Activated CD8-positive, alpha-beta memory T cell treated with anti-CD3 and anti-CD28 coated beads, Interleukin-2, amount 50 U/mL, for 24 hours (primary cell): Measurements from ENCODE around the gene CLASP1.

Experiments
- DNase-seq: peaks from one replicate; pipeline ENCODE4 v3.0.0-alpha.2; 2020; ENCODE audit errors: extremely low read depth

Gene CLASP1

DNA sequence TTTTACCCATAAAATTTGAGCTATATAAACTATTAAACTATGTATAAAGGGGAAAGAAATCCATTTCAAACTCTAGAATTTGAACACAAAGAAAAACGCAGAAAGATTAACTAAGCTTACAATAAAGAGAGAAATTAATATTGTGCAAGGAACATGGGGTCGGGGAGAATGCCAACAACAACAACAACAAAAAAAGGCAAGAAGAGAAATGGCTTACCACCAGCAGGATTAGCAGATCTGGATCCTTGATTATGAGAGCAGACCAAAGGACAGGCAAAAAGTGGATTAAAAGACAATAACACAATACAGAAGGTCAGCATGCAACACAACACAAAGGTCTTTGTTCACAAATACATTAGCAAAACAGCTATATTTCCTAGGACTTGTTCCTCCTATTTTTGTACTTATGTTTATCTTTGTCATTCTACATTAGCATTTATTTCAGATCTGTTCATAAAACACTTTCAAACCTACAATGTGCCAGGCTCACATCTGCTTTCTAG lies 222.0 kb downstream of the CLASP1 start:
- DNase-seq: no peak

DNA sequence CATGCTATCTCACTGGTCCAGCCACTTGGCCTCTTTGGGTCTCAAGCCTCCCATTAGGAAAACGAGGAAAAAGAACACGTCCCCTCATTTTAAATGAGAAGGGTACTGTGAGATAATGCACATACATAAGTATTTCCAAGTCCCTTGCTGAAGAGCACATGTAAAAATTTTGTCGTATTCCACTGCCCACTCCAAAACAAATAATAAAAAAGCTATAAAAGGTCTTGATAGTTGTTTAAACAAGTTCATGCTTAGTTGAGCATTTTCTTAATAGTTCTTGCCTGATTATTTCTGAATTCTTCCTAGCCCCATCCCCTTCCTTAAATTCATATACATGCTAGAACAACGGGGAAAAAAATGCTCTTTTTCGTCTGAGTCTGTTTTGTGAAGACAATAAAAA lies 228.8 kb downstream of the CLASP1 start:
- no peak for DNase-seq

- DNase-seq: no peak
Observed at GRCh38 chr2:121419081-121419699, 230.1 kb downstream of the CLASP1 start.

DNA sequence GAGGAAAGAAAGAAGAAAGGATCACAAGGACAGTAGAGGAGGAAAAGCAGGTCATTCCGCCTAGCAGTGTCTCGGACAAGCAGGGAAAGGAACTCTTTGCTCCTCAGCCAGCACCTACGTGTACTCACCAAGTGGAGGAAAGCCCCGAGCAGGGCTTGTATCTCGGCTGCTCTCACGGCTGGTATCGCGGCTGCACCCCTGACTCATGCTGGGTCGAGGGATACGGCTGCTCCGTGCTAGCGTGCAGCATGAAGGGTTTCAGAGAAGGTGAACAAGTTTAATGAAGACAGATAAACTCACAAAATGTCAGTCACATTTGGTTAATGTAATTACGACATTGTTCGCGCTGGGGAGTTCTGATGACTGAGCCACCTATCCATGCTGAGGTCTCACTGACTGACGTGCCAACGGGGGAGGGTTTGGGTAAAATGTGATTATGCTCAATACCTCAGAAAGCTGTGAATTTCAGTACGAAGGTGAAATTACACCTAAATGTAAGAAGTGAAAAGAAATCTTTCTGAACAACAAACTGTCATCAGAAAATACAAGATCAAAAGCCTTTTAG lies 230.7 kb downstream of the CLASP1 start:
- no peak for DNase-seq

DNA sequence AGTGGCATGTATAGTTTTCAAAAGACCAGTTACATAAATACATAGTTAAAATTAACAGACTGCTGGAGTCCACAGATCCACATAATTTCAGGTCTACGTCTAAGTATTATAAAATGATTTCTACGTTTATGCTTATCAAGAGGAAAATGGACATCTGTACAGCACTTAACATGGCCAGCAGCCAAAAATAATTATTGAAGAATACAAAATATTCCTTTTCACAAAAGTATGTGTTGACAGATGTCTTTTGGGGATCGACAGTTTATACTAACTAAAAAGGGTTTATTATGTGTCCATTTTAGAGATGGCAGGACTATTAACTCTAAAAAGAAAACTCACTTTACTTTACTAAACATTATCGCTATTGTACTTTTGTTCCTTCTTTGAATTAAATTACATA lies 231.4 kb downstream of the CLASP1 start:
- DNase-seq: no peak

DNA sequence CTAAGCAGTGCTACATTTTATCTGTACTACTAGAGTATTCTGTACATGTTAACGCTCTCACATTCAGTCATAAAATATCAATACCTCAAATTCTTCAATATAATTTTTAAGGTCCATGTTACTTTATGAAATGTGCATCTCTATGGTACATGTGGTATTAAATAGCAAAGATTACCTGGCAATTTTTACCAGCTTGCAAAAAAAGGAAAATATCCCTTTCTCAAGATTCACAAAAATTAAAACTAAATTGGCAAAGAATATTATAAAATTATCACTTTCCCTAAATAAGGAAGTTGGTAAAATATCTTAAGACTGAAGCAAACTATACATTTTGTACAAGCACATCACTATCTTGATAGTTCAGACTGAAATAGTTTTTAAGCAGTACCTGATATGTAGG lies 233.5 kb downstream of the CLASP1 start:
- DNase-seq: no peak

DNA sequence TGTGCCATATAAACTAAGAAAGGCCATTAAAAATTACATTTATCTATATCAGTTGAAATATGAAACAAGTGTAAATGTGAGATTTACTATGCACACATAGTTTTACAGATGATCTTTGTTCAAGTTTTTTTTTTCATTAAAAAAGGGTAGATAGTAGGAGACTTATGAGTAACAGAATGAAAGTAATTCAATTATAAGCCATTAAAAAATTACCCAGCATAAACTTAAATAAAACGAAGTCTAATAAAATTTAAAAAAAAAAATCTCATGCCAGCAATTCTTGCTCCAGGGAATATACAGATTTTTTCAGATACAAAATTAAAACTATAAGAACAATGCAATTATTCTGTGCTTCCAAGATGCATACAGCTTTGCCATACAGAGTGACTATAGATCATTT lies 236.9 kb downstream of the CLASP1 start:
- DNase-seq: no peak

DNA sequence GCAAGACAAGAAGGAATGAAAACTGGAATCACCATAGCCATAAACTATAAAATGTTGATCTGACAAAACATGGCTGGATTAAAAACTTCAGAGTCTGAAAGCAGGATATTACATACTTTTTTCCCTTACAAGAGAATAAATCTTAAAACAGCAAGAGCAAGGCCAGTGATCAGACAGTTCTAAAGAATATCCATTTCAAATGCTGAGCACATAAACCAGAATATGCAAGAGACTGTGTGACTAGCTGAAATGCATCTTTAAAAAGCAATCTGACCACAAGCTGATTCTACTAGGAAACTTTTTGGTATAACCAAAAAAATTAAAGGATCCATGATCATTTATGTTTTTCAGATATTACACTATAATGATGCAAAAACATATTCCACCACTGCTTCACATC lies 239.3 kb downstream of the CLASP1 start:
- no peak for DNase-seq

DNA sequence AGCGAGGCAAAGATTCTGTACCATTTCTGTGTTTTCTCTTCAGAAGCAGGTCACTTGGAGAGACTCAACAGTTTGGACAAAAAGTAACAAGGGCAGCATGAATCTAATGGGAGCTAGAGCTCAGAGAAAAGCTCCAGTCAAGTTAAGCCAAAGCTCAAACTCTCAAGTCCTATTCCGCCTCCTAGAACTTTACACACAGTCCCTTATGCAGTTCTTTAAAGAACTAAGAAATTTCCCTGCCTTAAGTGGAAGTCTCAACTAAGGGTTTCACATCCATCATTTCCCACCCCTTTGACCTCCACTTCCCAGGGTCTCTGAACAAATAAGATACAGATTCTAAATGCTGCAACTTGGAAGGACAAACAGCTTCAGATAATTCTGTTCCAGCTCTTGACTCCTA lies 239.9 kb downstream of the CLASP1 start:
- DNase-seq: no peak

- no peak for DNase-seq
Observed at GRCh38 chr2:121408641-121409040, 240.6 kb downstream of the CLASP1 start.

- no peak for DNase-seq
Observed at GRCh38 chr2:121405233-121405632, 244.0 kb downstream of the CLASP1 start.

DNA sequence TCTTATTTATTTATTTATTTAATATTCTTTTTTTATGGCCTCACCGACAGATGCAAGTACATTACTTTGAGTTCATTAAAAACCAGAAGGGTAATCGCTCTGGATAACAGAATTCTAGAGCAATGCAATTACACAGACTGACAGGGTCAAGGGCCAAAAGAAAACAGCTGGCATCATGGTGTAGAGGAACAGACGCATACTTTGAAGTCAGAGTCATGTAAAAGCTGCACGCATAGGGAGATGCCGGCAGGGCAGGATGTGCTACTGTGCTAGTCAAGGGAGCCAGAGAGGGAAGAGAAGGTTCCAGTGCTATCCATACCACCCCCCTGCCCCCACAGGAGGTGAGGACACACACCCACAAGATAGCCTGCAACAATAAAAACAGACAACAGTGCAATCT lies 249.1 kb downstream of the CLASP1 start:
- no peak for DNase-seq

GRCh38 chr2:121398853-121399252 lies 250.4 kb downstream of the CLASP1 start:
- DNase-seq: no peak

DNA sequence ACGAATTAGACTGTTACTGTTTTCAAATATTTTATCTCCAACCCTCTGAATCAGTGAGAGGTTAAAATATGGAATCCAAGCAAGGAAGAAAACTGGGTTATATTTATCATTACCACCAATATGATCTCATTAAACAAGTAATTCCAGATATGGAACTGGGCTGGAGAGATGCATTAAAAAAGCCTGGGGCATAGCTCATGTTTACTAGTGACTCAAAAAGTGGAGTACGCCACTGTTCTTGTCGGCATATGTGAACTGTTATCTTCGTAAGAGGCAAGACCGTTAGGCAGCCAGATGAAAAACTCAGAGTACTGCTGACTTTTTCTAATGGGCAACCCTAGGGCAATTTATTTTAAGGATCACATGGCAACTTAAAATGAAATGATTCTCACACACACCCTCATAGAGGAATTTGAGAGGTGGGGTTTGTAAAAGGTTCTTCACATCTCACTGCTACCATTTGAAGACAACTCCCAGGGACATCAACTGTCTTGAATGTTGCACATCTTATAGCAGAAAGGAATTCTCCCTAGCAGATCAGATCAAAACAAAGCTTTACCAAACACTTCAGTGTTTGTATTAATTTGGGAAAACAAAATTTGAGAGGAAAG lies 259.1 kb downstream of the CLASP1 start:
- DNase-seq: no peak

- no peak for DNase-seq
Observed at GRCh38 chr2:121388371-121388770, 260.9 kb downstream of the CLASP1 start.

DNA sequence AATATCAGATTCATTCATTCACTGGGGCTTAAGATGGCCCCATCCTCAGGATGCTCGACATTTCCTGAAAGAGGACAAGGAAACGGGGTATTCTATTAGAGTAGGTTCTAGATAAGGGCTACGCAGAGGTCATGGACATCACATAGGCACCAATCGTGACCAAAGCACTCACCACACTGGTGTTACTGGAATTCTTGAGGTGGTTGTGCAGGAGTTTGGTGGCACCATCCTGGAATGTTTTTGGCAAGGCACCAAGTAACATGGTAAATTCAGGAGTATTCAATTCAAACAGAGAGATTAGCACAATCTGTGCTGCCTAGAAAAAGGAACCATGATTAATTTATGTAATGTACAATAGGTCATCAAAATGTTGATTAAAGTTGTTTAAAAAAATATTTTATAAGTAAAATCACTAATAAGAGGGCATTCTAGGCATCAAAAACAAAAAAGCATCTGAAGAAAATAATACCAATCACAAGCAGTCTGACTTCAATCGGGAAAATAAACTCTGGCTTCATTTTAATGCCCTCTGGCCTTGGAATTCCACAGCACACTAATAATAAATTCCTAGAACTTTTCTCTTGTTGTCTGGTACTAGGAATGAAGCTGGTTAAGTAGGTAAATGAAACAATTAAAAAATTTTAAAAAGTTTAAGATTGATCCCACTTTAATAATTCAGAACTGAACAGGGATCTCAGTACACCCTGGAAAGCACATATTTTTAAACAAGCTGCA lies 261.5 kb downstream of the CLASP1 start:
- no peak for DNase-seq

DNA sequence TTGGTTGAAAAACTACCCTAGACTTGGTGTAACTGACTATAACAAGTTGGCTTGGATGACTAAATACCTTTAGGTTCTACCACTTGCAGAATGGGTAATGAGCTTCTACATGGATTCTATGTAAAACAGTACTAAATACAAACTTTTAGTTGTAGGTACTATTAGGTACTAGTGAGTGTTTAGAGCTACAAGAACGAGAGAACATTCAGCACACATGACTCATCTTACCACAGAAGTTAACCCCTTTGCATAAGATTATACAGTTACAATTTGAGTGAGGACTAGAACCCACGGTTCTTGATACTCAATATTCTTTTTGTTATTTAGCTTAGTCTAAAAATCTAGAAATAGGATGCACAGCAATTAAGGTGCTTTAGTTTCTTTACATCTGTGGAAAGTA lies 262.6 kb downstream of the CLASP1 start:
- DNase-seq: no peak

GRCh38 chr2:121386102-121386501 lies 263.2 kb downstream of the CLASP1 start:
- no peak for DNase-seq

- DNase-seq: no peak
Observed at GRCh38 chr2:121382744-121383143, 266.5 kb downstream of the CLASP1 start.

DNA sequence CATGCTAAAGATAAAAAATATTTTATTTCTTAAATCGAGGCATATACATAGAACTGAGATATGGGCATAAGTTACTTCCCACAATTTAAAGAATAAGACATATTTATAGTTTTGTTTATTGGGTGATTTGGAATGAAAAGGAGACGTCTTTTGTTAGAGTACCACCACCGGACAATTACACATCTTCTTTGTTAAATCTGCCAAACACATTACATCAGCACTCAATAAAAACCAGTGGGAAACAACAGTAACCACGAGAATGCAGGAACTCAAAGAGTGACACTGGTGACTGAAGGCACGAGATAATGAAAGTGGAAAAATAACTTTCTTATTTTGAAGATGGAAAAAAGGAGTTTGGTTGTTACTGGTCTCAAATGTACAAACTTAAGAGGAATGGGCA lies 271.6 kb downstream of the CLASP1 start:
- DNase-seq: no peak

- no peak for DNase-seq
Observed at GRCh38 chr2:121376535-121377250, 272.6 kb downstream of the CLASP1 start.

- no peak for DNase-seq
Observed at GRCh38 chr2:121375621-121376159, 273.6 kb downstream of the CLASP1 start.
